NCI-H1417 (cell line): ENCODE results near the gene FAM120B.
A peak's percentile ranks its signal among the peaks of the same experiment; 100 is the strongest.

Source experiments
- DNase-seq, 3 experiments: peaks; one replicate each; lab custom pipeline; 2025; lab: John Stamatoyannopoulos, UW

The FAM120B gene

GRCh38 chr6:170355661-170356060 is 49.1 kb downstream of the FAM120B start:
- no peak for DNase-seq

GRCh38 chr6:170357812-170358211 is 51.3 kb downstream of the FAM120B start:
- no peak for DNase-seq

GRCh38 chr6:170358496-170358895 is 51.9 kb downstream of the FAM120B start:
- DNase-seq = no peak

- no peak for DNase-seq
These were observed 53.9 kb downstream of the FAM120B start for GRCh38 chr6:170360476-170360875.

GRCh38 chr6:170361335-170361734 is 54.8 kb downstream of the FAM120B start:
- DNase-seq = no peak

- no peak for DNase-seq
These were observed 55.6 kb downstream of the FAM120B start for GRCh38 chr6:170362121-170362520.

- DNase-seq = no peak
These were observed 56.7 kb downstream of the FAM120B start for GRCh38 chr6:170363255-170363654.

- no peak for DNase-seq
These were observed 58.6 kb downstream of the FAM120B start for GRCh38 chr6:170365121-170365520.

GRCh38 chr6:170365593-170365992 is 59.0 kb downstream of the FAM120B start:
- DNase-seq = no peak

- DNase-seq = no peak
These were observed 59.8 kb downstream of the FAM120B start for GRCh38 chr6:170366248-170366960.

- DNase-seq = no peak
These were observed 60.7 kb downstream of the FAM120B start for GRCh38 chr6:170367241-170367640.

GRCh38 chr6:170368544-170368943 is 62.0 kb downstream of the FAM120B start:
- no peak for DNase-seq

- no peak for DNase-seq
These were observed 62.8 kb downstream of the FAM120B start for GRCh38 chr6:170369403-170369802.

GRCh38 chr6:170370416-170370815 is 63.9 kb downstream of the FAM120B start:
- no peak for DNase-seq

- no peak for DNase-seq
These were observed 64.5 kb downstream of the FAM120B start for GRCh38 chr6:170371080-170371479.

GRCh38 chr6:170371588-170371987 is 65.0 kb downstream of the FAM120B start:
- DNase-seq = peak; percentile 38 to 82 (median 41)

GRCh38 chr6:170372380-170373325 is 66.1 kb downstream of the FAM120B start:
- DNase-seq = no peak

GRCh38 chr6:170374571-170375444 is 68.2 kb downstream of the FAM120B start:
- DNase-seq = no peak

GRCh38 chr6:170375661-170376060 is 69.1 kb downstream of the FAM120B start:
- DNase-seq = no peak

GRCh38 chr6:170376386-170377043 is 70.0 kb downstream of the FAM120B start:
- DNase-seq = peak in 1 of 3 experiments; percentile 80

- no peak for DNase-seq
These were observed 71.9 kb downstream of the FAM120B start for GRCh38 chr6:170378502-170378901.

- DNase-seq = no peak
These were observed 75.0 kb downstream of the FAM120B start for GRCh38 chr6:170381562-170381961.
